ENCODE data around the gene RBM22.

- TF ChIP-seq CTCF (IDR thresholded peaks at IDR 0.05; ENCODE audit: control extremely low read depth in 1 of 3, insufficient read depth in 1 of 3, low read depth in 1 of 3, low read length in 3 of 3), result no peak
- TF ChIP-seq TAF1 (IDR thresholded peaks at IDR 0.05; ENCODE audit: low read depth, low read length), result no peak
- no peak for TF ChIP-seq CBX5 (IDR thresholded peaks at IDR 0.05; ENCODE audit: low read depth, low read length)
- TF ChIP-seq SP1 (IDR thresholded peaks at IDR 0.05; ENCODE audit: low read depth, low read length), result no peak
Observed at GRCh38 chr5:150738862-150739261, 38.0 kb upstream of the RBM22 start.

Measured in H1 (cell line).